GM19351 (cell line): ENCODE results near the gene NELL1.
"Not testable (repeated sequence)": the region's sequence is repeated elsewhere in the genome, so short reads cannot be mapped to it uniquely, and the experiment has no call there.

Experiments used
- ATAC-seq: cut with Tn5 transposase; IDR thresholded peaks from one replicate; pipeline ENCODE4 v1.9.1; 2021; ENCODE audit warnings: mild to moderate bottlenecking, moderate library complexity; ENCODE audit not compliant: unreplicated experiment

Gene NELL1

DNA sequence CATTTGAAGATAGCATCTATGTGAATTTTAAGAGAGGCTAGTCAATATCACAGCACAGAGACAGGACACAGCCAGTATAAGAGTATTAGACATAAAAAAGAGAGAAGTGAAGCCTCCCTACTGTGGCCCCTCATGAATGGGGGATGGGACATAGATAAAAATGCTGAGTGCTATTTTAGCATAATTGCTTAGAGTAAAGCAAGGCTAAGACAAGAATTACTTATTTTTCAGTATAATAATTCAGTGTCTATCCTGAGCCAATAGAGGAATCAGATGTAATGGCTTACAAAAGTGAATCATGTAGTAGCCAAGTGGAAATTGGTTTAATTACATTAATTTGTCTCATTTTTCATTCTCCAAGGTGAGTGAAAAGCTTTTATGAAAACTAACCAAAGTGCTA is 419.5 kb downstream of the NELL1 start:
- no peak for ATAC-seq

DNA sequence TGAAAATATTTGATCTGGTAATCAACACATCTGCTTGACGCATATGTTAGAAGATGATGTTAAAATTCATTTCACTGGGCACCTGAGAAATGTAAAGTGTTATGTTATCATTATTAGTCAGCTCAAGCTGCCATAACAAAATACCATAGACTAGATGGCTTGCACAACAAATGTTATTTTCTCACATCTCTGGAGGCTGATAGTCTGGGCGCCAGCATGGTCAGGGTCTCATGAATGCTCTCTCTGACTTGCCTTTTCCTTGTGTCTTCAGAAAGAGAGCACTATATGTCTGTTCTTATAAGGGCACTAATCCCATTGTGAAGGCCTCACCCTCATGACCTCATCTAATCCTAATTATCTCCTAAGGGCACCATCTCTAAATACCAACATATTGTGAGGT is 435.3 kb downstream of the NELL1 start:
- ATAC-seq = no peak

GRCh38 chr11:21105196-21105917 is 436.0 kb downstream of the NELL1 start:
- ATAC-seq = no peak

GRCh38 chr11:21109341-21109740 is 440.0 kb downstream of the NELL1 start:
- no peak for ATAC-seq

DNA sequence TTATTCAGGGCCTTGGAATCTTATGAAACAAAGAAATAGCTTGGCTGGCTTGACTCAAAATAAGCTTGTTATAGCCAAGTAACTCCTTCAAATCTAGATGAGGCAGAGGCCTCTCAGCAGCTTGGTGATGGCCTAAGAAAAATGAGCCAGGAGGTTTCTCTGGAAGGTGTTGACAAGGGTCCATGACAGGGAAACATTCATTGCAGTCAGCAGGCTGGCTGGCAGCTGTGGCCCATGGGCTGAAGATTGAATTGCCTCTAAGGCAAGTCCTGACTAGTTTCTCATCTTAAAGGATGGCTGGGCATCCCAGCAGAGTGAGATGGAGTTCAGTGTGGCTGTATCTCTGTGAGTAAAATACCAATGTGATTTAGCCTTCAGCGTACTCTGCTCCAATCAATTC is 441.0 kb downstream of the NELL1 start:
- ATAC-seq = no peak

DNA sequence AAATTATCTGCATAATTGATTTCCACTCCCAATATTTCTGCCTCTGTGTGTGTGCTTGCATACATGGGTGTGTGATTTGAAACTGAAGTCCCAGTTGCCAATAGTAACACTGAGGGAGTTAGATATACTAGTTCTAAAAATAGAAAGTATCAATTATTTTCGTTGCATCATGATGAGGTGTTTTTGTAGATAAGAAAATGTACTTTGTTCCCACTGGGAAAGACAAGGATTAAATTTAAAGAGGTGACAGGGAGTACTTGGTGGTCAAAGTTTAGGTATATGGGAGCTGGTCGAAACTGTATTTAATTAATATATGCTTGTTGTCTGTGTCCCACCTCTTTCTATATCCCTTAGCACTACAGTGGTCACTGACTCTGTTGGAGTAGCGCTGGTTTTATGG is 444.5 kb downstream of the NELL1 start:
- no peak for ATAC-seq

DNA sequence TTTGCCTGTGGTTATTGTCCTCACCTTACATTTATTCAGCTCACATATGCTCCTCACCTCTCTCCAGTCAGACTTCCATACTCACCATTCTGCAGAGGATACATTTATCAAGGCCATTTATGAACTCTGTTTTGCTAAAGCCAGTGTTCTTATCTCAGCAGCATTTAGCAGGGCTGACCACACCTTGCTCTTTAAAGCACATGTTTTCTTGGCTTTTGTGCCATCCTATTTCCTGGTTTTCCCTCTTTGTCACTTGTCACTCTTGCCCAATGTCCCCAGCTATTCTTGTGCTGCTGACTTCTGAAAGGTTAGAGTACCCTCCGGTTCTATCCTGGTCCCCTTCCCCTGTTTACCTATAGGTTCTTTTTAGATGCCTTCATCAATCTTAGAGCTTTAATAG is 446.6 kb downstream of the NELL1 start:
- ATAC-seq = no peak

GRCh38 chr11:21119411-21119810 is 450.0 kb downstream of the NELL1 start:
- ATAC-seq = no peak

- no peak for ATAC-seq
Measured at GRCh38 chr11:21121991-21122390, 452.6 kb downstream of the NELL1 start.

GRCh38 chr11:21122523-21122922 is 453.1 kb downstream of the NELL1 start:
- ATAC-seq = no peak

DNA sequence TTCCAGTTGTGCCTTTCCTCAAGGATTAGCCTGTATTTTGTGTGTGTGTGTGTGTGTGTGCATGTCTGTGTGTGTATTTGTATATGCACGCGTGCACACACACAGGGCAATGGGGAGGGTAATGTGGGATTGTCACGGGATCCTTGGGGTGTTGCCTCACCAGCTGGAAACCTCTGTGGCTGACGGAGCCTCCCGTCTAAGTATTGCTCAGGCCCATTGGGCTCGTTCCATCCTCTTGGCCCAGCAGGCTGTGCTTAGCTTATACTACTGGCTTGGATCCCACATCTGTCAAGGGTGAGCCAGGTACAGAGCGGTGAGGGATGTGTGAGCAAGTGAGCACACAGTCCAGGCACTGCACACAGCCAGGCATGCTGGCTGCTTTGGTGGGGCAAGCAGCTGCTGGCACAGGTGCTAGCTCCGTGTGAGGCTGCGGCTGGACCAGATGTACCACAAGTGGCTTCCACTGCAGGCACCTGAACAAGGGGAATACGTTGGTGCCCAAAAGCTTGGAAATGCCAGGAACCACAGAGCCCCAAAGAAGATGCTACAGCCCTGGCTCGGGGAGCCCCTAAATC is 462.8 kb downstream of the NELL1 start:
- no peak for ATAC-seq

DNA sequence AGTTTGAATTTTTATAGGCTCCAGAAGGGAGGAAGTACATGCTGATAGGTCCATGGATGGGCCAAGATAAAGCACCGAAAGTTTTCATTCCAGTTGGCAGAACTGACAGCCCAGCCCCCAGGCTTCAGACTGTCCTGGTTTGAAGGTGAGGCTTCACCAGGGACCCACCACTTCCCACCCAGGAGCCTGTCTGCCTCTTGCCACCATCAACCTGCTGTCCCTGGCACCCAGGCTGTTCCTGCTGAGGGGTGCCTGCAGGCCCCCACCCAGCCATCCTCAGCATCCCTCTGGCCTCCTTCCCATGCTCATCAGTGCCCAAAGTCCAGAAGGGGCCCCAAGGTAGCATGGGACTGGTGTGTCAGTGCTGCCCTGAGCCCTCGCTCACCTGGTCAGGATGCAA is 463.9 kb downstream of the NELL1 start:
- ATAC-seq = no peak

GRCh38 chr11:21133722-21134121 is 464.3 kb downstream of the NELL1 start:
- no peak for ATAC-seq

DNA sequence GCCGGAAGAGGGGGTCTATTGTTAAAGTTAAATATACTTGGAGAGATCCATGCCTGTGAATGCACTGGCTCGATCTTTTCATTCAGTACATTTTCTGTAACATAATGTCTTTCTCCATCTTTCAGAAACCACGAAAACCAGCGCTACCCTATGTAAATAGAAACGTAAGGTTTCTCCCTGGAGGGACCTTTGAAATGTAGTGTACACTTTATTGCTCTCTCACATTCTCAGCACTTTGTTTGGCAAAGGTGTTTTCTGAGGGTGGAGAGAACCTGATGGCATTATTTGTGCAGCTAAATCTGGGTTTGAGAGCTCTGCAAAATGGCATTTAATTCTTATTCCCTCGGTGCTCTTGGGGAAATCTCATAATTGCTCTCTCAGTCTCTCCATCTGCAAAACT is 468.4 kb downstream of the NELL1 start:
- no peak for ATAC-seq

- not testable (repeated sequence) for ATAC-seq
Measured at GRCh38 chr11:21141557-21141956, 472.2 kb downstream of the NELL1 start.

DNA sequence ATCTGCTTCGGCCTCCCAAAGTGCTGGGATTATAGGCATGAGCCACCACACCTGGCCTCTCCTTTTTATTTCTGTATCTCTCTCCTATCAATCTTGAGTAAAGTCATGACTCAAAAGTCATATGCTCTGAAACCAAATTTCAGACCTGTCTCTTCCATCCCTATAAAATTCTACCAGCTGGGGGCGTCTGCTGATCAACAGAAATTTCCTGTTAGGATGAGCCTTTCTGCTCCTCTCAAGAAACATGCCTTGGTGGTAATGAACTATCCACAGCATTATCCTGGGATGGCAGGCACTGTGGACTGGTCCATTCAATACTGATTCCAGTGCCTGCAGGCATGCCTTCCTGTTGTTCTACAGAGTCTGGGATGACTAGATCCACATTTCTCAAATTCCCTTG is 472.6 kb downstream of the NELL1 start:
- ATAC-seq = no peak

DNA sequence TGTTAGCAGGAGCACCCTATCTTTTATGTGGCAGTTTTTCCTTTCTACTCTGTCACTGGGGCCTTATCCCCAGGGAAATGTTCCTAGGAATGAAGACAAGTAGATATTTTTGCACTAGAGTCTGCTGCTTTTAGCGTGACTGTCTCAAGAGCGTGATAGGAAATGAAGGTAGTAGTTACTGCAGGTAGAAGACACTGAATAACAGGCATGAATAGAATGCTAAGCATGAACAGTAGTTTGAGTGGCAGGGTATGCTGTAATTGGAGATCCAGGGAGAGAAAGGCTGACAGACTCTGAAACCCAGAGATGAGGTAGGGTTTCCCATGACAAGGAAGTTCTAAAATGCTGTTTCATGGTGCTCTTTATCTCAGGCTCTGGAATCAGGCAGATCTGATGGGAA is 475.1 kb downstream of the NELL1 start:
- no peak for ATAC-seq

GRCh38 chr11:21148376-21148775 is 479.0 kb downstream of the NELL1 start:
- ATAC-seq = no peak

DNA sequence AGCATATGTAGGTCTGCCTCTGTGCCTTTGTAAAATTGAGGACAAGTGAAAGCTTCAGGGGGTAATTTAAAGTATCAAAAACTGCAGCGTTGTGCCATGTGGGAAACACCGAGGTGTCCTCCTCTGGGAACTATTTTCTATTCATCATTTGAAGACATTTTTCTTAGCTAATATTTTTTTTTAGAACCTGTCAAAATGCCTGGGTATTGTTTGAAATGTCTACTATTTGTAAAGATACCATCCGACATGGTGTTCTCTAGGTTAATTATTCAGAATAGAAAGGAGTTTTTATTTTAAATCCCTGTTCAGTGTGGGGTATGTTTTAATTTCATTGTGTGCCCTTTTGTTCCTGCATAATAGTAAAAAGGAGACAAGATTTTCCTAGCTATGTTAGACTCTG is 490.8 kb downstream of the NELL1 start:
- ATAC-seq = no peak

DNA sequence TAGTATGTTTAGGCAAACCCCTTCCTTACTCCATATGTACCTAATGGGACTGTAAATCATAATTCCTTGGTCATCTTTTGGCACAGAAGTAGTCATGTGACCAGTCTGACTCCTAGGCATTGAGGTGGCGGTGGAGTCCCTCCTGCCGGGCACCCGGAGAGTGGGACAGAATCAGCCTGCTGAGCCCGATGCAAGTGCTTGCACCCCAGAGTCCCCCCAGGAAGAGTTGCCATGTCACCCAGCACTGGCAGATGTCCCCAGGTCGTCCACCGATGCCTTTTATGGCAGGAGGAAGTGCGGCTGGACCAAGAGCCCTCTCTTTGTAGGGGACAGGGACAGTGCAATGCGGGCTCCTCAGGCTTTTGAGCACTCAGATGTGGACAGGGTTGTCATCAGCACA is 500.3 kb downstream of the NELL1 start:
- ATAC-seq = no peak

DNA sequence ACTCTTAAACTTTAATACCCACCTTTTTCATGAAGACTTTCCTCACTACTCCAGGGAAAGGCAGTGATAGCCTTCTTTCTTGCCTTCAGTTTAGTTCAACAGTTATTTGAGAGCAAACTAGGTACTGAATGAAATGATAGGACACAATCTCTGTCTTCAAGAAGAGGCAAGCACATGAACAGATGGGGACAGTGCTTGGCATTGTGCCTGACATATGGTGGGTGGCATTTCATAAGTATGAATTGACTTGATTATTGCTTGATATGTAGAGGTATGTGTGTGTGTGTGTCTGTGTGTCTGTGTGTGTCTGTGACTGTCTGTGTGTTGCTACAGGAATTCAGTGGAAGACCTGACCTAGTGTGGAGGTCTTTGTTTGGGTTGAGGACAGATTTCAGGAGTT is 504.1 kb downstream of the NELL1 start:
- no peak for ATAC-seq

DNA sequence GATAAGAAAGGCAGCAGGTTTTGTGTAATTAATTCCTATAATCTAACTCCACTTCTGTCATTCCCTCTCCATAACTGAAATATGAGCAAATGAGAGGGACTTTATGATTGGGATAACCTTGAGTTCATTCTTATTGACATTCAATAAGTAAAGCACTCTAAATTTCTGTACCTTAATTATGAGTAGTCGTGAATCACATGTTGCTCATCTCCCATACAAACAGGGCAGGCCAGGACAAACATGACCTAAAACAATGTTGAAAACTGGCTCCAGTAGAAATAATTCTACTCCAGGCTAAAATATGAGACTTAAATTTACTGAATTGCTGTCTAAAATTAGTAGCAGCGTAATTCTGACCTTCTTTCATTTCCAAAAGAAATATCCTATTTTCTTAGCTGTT is 505.4 kb downstream of the NELL1 start:
- no peak for ATAC-seq

DNA sequence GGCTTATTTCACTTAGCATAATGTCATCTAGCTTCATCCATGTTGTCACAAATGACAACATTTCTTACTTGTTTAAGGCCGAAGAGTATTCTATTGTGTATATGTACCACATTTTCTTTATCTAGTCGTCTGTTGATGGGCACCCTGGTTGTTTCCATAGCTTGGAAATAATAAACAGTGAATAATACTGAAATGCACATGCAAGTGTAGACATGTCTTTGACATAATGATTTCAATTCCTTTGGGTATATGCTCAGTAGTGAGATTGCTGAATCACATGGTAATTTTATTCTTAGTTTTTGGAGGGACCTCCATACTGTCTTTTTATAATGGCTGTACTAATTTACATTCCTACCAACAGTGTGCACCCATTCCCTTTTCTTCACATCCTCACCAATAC is 508.0 kb downstream of the NELL1 start:
- no peak for ATAC-seq
